Left colon (tissue), 2 donors: Measurements from ENCODE around the gene FOXN3. TPM values are rescaled to one million over a fixed set of nuclear protein-coding genes. Genes with fewer than 3 reads are reported as not detected.
A peak's percentile ranks its signal among the peaks of the same experiment; 100 is the strongest.
"Not testable (repeated sequence)": the region's sequence is repeated elsewhere in the genome, so short reads cannot be mapped to it uniquely, and the experiment has no call there.

Experiments used
- ATAC-seq: fragments of 200-7000 bp; cut with Tn5 transposase; one replicate; pipeline ENCODE4 v1.9.1; 2020; ENCODE audit warnings: mild to moderate bottlenecking, moderate library complexity
- DNase-seq, 2 donors: peaks; one replicate each; pipeline ENCODE4 v3.0.0-alpha.2; 2020
- intact Hi-C, 2 donors: fragments of 100-400 bp; cut with DNase I in 1 of 2; cut with micrococcal nuclease in 1 of 2; formaldehyde crosslinking; loops; one replicate each; pipeline versions ENCODE4 v1.11.2 to v1.14.0; 2022; cut with DNase I, micrococcal nuclease
- total RNA-seq, 2 donors: library from RNA; stranded (reverse); fragmentation: NEBNext Ultra II Directional; extraction: Animal tissue kit (Norgen Biotek cat#: 25700); gene quantifications; one replicate each; pipeline ENCODE4 v1.2.1, GENCODE V29; 2021
- donor health status: DM: no; HTN: no; CAD: no.
- donor health status: DM: yes; HTN: yes; CAD: no.

The FOXN3 gene
- total RNA-seq, 2 donors from 2014 or later = 77.0 to 78.3 TPM

- DNase-seq (no peak), ATAC-seq (no peak)
- intact Hi-C loops = no loop called here
Observed at GRCh38 chr14:89212386-89213235, 204.4 kb downstream of the FOXN3 start.

GRCh38 chr14:89209558-89209957, 207.5 kb downstream of the FOXN3 start:
- DNase-seq (no peak), ATAC-seq (no peak)
- intact Hi-C loops = no loop called here

- intact Hi-C loops = no loop called here
- DNase-seq (no peak), ATAC-seq (no peak)
Observed at GRCh38 chr14:89207925-89208328, 209.1 kb downstream of the FOXN3 start.

GRCh38 chr14:89206389-89207031, 210.5 kb downstream of the FOXN3 start:
- DNase-seq (no peak), ATAC-seq (no peak)
- intact Hi-C loops = no loop called here

- ATAC-seq = peak; percentile 38
- no peak for DNase-seq
- intact Hi-C loops = no loop called here
Observed at GRCh38 chr14:89205137-89205740, 211.8 kb downstream of the FOXN3 start.

- ATAC-seq (no peak), DNase-seq (no peak)
- intact Hi-C loops = no loop called here
Observed at GRCh38 chr14:89202413-89203190, 214.4 kb downstream of the FOXN3 start.

GRCh38 chr14:89201645-89202044, 215.4 kb downstream of the FOXN3 start:
- no peak for ATAC-seq
- DNase-seq = no peak
- intact Hi-C loops = no loop called here

GRCh38 chr14:89199357-89199756, 217.7 kb downstream of the FOXN3 start:
- intact Hi-C loops, ATAC-seq, DNase-seq: not testable (repeated sequence)

- intact Hi-C loops = no loop called here
- ATAC-seq (no peak), DNase-seq (no peak)
Observed at GRCh38 chr14:89198544-89199329, 218.3 kb downstream of the FOXN3 start.

- no peak for ATAC-seq
- DNase-seq = no peak
- intact Hi-C loops = no loop called here
Observed at GRCh38 chr14:89197623-89198022, 219.4 kb downstream of the FOXN3 start.

GRCh38 chr14:89196545-89196944, 220.5 kb downstream of the FOXN3 start:
- no peak for DNase-seq
- ATAC-seq = no peak
- intact Hi-C loops = no loop called here

- no peak for ATAC-seq
- intact Hi-C loops = no loop called here
- DNase-seq = no peak
Observed at GRCh38 chr14:89194376-89194775, 222.7 kb downstream of the FOXN3 start.

GRCh38 chr14:89190765-89191513, 226.1 kb downstream of the FOXN3 start:
- no peak for ATAC-seq
- no peak for DNase-seq
- intact Hi-C loops = no loop called here

- DNase-seq (no peak), ATAC-seq (no peak)
- intact Hi-C loops = no loop called here
Observed at GRCh38 chr14:89188492-89188891, 228.5 kb downstream of the FOXN3 start.

GRCh38 chr14:89187501-89187900, 229.5 kb downstream of the FOXN3 start:
- intact Hi-C loops = no loop called here
- ATAC-seq = no peak
- DNase-seq = no peak

- ATAC-seq (peak; percentile 27), DNase-seq (no peak)
- intact Hi-C loops = no loop called here
Observed at GRCh38 chr14:89186856-89187376, 230.1 kb downstream of the FOXN3 start.
